ENCODE data around the gene PACS1.

The PACS1 gene

DNA sequence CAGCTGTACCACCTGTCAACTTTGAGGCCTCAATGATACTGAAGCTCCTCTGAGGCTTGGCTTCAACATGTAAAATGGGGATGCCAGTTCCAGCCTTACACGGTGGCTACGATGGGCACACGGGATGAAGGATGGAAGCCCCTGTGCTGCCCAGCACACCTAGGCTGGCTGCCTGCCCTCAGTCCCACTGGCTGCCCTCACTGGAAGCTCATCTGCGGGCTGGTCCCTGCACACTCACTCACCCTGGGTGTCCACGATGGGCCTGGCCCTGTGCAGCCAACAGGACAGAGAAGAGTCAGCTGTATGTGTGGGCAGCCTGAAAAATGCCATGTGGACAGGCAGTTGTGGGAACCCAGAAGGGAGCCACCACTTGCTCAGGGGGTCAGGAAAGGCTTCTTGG, 216.6 kb downstream of the PACS1 start:
- DNase-seq, result no peak
- no peak overlapping the region for H3K4me3 ChIP-seq (ENCODE audit: low read depth, low read length)
- TF ChIP-seq, protein P1, sequence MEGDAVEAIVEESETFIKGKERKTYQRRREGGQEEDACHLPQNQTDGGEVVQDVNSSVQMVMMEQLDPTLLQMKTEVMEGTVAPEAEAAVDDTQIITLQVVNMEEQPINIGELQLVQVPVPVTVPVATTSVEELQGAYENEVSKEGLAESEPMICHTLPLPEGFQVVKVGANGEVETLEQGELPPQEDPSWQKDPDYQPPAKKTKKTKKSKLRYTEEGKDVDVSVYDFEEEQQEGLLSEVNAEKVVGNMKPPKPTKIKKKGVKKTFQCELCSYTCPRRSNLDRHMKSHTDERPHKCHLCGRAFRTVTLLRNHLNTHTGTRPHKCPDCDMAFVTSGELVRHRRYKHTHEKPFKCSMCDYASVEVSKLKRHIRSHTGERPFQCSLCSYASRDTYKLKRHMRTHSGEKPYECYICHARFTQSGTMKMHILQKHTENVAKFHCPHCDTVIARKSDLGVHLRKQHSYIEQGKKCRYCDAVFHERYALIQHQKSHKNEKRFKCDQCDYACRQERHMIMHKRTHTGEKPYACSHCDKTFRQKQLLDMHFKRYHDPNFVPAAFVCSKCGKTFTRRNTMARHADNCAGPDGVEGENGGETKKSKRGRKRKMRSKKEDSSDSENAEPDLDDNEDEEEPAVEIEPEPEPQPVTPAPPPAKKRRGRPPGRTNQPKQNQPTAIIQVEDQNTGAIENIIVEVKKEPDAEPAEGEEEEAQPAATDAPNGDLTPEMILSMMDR (IDR thresholded peaks at IDR 0.05; ENCODE audit: low read depth, low read length), result no peak
- H3K36me3 ChIP-seq, result peaks cover 26% of the 10 kb centered on the region; the same call in 1 of the 2 replicates
- no peaks in the 10 kb centered on the region for H3K27me3 ChIP-seq
- H3K9me3 ChIP-seq, result no peaks in the 10 kb centered on the region
- peaks cover 17% of the 10 kb centered on the region for H3K4me1 ChIP-seq

DNA sequence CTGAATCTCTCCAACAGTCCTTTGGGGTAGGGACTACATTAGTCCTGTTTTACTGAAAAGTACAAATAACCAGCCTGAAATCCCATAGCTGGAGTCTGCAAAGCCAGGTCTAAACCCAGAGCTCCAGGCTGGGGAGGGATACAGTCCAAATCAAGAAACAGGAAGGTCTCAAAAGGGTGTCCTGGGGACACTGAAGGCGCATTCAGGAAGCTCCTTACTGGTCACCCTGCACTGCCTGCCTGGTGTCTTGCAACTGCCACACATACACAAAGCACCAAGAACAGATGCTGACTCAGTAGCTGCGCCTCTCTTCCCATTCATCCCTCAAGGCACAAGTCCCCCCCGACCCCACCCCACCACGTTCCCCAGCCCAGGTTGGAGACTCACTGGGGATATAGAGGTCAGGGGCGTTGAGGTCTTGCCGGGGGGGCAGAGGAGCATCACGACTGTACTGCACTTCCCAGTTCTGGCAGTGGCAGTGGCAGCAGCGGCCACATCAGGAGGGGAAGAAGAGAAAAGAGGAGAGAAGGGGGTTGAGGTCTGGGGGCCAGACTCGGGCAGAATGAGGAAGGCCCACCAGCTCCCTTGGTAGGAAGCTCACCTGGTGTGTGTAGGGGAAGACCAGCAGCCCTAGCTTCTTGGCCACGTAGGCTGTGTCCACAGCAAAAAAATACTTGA, 217.3 kb downstream of the PACS1 start:
- peak overlapping the region; percentile 93 for H3K4me3 ChIP-seq (ENCODE audit: low read depth, low read length)
- peaks cover 26% of the 10 kb centered on the region; the same call in 1 of the 2 replicates for H3K36me3 ChIP-seq
- no peaks in the 10 kb centered on the region for H3K9me3 ChIP-seq
- peaks cover 12% of the 10 kb centered on the region for H3K4me1 ChIP-seq
- TF ChIP-seq, protein P1 (IDR thresholded peaks at IDR 0.05; ENCODE audit: low read depth, low read length), result no peak
- DNase-seq, result no peak
- H3K27me3 ChIP-seq, result no peaks in the 10 kb centered on the region

DNA sequence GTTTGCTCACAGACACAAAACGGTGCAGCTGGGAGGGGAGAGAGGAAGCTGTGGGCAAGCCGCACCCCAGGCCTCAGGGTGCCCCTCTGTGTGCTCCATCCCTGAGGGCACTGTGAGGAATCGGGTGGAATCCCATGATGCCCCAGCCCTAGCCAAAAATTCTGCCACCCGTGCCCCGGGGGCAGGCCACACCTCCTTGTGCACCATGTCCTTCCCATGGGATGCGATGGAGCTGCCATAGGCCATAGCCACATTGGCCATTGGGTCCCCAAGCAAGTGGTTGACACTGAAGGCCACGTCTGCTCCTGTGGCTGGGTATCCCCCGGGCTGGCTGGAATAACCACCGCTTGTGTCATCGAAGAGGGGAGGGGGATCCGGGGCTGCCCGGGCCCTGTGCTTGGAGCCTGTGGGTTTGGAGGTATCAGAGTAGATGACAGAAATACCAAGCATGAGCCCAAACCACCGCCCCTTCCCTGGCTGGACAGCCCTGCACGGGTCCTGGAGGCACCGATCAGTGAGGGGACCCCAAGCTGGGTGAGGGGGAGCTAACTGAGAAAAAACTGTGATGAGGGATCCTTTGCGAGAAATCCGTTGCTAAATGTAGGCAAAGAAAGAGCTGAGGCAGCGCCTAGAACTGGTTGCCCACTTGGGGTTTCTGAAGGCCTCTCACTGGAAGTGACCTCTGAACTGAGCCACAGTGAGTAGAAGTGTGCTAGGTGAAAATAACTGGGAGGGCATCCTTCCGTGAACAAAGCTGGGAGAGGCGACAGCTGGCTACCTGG, 218.0 kb downstream of the PACS1 start:
- H3K9me3 ChIP-seq, result no peaks in the 10 kb centered on the region
- TF ChIP-seq, protein P1 (IDR thresholded peaks at IDR 0.05; ENCODE audit: low read depth, low read length), result no peak
- H3K4me1 ChIP-seq, result peaks cover 6% of the 10 kb centered on the region
- H3K27me3 ChIP-seq, result no peaks in the 10 kb centered on the region
- DNase-seq, result no peak
- H3K4me3 ChIP-seq (ENCODE audit: low read depth, low read length), result peak overlapping the region; percentile 93
- H3K36me3 ChIP-seq, result peaks cover 22% of the 10 kb centered on the region; the same call in 1 of the 2 replicates

DNA sequence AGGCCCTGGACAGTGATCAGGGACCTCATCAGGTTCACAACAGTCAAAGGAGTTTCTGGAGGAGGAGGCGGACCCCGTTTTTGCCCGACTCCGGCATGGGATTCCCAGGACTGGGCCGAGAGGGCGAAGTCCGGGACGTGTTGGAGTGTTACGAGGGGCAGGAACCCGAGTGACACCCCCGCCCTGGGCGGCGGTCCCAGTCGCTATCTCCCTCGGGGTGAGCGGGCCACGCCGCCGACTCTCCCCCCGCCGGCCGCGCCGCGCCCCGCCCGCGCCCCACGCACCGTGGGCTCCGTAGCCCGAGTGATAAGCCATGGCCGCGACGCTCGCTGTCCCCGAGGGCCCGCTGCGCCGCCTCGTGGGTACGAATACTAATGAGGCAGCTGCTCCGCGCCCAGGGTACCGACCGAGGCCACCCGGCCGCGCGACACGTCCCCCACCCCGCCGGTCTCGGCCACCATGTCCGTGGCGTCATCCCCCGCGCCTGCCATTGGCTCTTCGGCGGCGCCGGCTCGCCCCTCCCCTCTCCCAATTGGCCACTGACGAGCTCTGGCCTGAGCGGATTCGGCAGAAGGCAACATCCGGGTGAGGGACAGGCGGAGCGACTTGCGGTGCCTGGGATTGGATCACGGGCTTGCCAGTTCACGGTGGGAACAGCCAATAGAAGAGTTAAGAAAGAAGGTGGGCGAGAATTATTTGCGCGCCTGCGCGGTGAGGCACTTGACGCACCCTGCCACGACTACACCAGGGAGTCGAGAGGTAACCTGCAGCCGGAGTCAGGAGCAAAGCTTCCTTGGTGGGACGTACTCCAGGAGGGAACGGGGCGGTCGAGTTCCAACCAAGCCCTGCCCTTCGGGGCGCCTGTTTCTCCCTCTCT, 218.8 kb downstream of the PACS1 start, which contains the start of gene YIF1A:
YIF1A (minus strand) TSS at position 473 of the 877 bp plus-strand sequence; CDS start at position 315, 158 bp downstream.
- no peaks in the 10 kb centered on the region for H3K9me3 ChIP-seq
- H3K27me3 ChIP-seq, result no peaks in the 10 kb centered on the region
- H3K4me1 ChIP-seq, result peaks cover 5% of the 10 kb centered on the region
- peak; percentile 100 for DNase-seq
- peaks cover 18% of the 10 kb centered on the region; the same call in 1 of the 2 replicates for H3K36me3 ChIP-seq
- H3K4me3 ChIP-seq (ENCODE audit: low read depth, low read length), result peak within 1 kb of the TSS; percentile 93
- TF ChIP-seq, protein P1 (IDR thresholded peaks at IDR 0.05; ENCODE audit: low read depth, low read length), result no peak

DNA sequence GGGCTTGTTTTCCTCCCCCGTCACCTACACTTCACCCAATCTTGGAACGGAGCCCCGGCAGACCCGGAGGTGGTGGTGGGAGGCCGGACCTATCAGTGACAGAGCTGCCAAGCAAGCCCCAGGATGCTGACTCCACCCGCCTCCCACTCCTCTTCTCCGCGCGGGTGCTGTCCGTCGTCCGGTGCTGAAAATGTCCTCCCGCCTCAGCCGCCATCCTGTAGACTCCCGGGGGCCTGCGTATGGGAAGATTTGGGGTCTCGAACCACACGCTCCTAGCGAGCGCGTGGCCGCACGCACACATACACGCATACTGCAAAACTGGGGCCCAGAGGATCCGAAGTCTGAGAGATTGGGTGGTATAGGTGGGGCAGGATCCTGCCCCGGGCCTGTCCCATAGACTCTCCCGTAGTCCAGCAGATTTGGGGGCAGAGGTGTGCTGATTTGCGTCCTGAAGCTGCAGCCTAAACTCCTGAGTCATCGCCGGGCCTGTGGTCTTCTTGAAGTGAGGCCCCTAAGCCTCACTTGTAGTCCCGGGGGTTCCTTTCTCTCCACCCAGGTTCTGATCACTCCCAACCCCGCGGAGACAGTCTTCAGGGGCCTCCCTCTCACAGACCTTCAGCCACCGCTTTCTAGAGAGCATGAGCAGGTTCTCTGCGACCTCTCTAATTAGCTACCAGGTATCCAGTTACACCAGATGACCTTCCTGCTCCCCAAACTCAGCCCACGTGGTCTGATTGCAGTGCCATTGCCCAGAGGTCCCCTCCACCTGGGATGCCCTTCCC, 219.7 kb downstream of the PACS1 start:
- Histone ChIP-seq H3K9me3 (no peaks in the 10 kb centered on the region), H3K4me3 (ENCODE audit: low read depth, low read length) (peak overlapping the region; percentile 93), H3K4me1 (peaks cover 5% of the 10 kb centered on the region), H3K36me3 (peaks cover 10% of the 10 kb centered on the region; the same call in 1 of the 2 replicates), H3K27me3 (no peaks in the 10 kb centered on the region)
- DNase-seq, result no peak
- TF ChIP-seq, protein P1 (IDR thresholded peaks at IDR 0.05; ENCODE audit: low read depth, low read length), result no peak
